ENCODE results near the gene ZNF787.
"Not testable (repeated sequence)": the region's sequence is repeated elsewhere in the genome, so short reads cannot be mapped to it uniquely, and the experiment has no call there.

GRCh38 chr19:56098237-56098636 lies 22.9 kb downstream of the ZNF787 start:
- TF ChIP-seq EZH2phosphoT487 (conservative IDR thresholded peaks at IDR 0.05; ENCODE audit: low read length); CTCF (IDR thresholded peaks at IDR 0.05; ENCODE audit: insufficient read depth, low read length, poor library complexity, severe bottlenecking): not testable (repeated sequence)
